Stimulated activated CD4-positive, alpha-beta T cell treated with anti-CD3 and anti-CD28 coated beads, Interleukin-2, amount 100 ng/mL, for 48 hours (primary cell): ENCODE data around the gene ADGRG1.
A peak's percentile ranks its signal among the peaks of the same experiment; 100 is the strongest.
"Not testable (repeated sequence)": the region's sequence is repeated elsewhere in the genome, so short reads cannot be mapped to it uniquely, and the experiment has no call there.

ENCODE experiments used
- DNase-seq, 2 donors: peaks; one replicate each; pipeline ENCODE4 v3.0.0-alpha.2; 2020

Gene ADGRG1

DNA sequence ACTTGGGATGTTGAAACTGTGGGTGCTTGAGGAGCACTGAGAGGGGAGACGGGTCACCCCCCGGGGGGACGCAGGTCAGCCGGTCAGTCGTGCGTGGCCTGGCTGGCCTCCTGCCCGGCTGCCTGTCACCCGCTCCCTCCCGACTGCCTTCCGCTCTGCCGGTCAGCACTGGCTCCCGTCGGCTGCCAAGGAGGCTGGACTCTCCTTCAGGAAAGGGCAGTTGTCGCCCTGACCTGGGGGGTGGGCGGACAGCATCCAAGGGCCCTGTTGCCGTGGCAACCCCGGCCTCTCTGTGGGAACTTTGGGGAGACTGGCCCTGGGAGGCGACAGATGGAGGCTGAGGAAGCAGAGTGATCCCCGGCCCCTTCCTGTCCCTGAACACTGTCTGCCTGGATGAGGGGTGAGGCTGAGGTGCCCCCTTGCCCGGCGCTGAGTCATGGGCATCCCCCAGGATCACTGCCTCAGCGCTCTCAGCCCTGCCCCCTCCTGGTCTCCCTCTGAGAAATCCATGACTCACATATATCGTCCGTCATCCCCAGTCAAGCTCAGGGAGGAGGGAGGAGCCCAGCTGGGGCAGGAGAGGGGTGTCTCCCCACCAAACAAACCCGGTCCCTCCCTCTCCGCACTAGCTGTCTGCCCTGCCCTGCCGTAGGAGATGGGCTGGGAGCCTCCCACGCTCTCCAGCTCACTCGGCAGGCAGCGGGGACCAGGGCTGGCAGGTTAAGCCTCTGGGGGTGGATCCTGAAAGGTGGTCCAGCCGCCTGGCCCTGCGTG, at the start of gene ADGRG1:
Gene ADGRG1 (plus strand): TSS at position 623 of the 774 bp plus-strand sequence. CDS start 21,658 bp downstream, outside the sequence.
- DNase-seq, result peak; percentile 32 to 43

DNA sequence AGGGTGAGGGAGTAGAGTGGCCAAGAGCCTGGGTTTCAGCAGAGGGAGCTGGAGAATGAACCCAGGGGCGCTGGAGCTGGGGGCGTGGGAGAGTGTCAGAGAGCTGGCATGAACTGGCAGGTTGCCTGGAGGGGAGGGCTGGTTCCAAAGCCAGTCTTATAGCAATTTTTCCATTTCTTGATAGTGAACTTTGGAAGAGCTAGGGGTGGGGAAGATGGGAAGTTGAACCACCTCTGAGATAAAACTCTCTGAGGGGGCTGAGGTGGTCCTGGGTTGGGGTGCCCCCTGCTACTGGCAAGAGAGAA, 49.1 kb upstream of the ADGRG1 start:
- no peak for DNase-seq

DNA sequence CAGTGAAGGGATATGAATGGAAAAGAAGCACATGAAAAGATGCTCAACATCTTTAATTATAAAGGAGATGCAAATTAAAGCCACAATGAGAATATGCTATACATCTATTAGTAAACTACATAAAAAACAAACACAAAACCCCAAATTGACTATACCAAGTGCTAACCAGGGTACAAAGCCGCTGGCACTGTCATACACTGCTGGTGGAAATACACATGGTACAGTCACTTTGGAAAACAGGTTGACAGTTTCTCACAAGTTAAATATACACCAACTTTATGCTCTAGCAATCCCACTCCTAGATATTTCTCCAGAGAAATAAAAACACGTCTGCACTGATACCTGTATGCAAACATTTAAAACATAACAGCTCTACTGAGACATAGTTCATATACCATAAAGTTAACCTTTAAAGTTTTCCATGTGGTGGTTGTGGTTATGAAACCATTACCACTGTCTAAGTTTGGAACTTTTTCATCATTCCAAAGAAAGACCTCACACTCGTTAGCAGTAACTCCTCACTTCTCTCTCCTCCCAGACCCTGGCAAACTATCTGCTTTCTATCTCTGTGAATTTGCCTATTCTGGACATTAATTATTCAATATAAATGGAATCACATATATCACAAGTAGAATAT, 43.3 kb upstream of the ADGRG1 start:
- DNase-seq, result no peak

DNA sequence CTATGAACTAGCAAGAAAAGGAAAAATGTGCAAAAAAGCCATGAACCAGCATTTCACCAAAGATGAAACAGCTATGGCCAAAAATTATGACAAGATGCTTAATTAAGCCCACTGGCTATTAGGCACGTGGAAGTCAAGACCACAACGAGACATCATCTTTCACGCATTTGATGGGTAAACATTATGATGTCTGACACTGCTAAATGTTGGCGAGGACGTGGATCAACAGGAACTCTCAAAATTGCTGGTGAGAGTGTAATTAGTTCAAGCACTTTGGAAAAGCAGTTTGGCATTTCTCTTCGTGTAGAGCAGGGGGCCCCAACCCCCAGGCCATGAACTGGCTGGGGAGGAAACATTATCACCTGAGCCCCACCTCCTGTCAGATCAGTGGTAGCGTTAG, 39.6 kb upstream of the ADGRG1 start:
- no peak for DNase-seq

DNA sequence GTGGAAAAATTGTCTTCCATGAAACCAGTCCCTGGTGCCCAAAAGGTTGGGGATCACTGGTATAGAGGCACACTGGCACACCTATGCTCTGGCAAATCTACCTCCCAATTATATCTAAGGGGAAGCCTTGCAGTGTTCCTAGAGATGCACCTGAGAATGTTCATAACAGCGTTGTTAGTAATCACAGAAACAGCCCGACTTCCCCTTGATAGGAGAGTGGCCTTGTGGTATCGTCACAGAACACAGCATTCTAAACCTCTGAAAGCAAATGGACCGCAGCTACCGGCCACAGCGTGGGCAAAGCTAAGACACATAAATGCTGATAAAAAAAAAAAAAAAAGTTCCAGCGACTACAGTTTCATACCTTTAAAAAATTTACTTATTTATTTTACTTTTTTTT, 39.1 kb upstream of the ADGRG1 start:
- DNase-seq, result no peak

DNA sequence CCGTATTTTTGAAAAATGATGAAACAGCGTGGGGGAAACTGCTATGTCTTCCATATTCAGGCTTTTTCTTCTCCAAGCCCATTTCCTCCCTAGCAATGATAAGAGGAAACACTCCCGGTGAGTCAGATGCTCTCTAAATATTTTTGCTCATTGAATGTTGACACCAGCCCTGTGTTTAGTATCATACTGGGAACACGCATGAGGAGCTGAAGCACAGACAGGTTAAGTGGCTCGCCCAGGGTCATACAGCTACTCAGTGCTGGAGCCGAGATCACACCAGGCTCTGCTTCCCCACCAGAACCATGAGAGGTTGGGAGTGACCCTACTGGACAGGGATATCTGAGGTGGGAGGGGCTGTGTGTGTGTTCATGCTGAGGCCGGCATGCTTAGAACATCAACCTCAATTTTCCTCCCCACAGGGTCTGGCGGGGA, 37.8 kb upstream of the ADGRG1 start:
- no peak for DNase-seq

DNA sequence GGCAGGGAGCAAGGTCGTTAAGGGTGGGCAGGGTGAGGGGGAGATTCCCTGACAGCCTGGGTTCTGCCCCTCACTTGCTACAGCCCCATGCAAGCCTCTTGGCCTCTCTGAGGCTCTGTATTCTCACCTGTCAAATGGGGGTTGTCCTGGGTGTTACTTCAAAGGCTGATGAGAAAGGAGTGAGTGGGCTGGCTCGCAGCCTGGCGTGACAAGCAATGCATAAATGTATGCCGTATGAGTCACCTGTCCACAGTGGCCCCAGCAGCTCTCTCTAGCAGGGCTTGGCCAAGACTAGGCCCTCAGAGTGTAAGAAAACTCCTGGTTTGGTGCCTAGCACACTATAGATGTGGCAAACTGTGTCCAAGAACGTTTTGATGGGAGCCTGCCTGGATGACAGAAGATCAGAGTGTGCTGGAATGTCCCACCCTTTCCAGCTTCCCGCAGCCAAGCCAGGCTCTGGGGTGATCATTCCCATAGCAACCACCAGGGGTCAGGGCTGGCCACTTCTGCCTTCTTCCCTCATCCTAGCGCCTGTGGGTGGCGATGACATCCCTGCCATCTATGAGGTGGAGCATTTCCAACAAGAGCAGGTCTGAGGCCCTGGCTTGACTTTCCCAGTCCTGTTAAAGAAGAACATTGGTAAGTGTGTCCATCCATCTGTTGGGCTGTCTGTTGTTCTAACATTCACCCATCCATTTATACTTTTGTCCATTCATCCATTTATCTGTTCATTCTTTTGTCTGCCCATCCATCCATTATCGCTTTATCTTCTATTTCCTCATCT, 37.2 kb upstream of the ADGRG1 start:
- DNase-seq, result peak; percentile 70 to 73

DNA sequence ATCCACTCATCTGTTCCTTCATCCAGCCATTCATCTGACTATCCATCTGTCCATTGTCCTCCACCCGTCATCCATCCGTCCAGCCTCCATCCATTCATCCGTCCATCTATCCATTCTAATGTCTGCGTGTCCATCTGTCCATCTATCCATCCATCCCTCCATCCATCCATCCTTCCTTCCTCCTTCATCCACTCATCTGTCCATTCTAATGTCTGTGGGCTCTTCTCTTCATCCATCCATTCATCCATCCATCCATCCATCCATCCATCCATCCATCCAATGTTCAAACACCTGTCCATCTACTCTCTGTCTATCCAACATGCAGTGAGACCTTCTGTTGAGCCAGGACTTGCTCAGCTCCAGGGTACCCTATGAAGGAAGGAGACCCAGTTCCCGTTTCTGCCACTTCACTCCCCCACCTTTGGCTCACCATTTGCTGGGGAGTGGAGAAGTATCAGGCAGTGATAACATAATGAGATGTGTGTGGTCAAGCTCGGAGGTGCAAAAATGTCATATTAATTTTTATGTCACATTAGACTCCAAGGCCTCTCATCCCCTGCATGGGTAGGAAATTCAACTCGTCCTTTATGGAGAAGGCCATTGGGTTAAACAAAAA, 36.5 kb upstream of the ADGRG1 start:
- DNase-seq, result no peak

DNA sequence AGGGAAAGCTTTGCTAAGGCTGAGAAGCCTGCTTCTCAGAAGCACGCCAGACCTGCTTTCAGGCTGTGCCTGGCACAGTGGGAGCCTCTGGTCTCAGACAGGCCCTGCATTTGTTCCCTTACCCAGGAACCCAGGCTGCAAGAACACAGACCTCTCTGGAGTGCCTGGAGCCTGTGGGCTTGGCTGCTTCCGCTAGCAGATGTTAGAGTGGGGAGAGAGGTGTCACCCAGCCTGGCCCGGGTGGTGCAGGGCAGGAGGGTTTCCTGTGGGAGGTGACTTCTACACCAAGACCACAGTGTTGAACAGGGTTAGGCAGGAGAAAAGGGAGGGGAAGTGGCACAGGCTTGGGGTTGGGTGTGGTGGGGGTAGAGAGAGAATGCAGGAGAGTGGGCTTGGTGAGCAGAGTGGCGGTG, 35.8 kb upstream of the ADGRG1 start:
- DNase-seq, result no peak

DNA sequence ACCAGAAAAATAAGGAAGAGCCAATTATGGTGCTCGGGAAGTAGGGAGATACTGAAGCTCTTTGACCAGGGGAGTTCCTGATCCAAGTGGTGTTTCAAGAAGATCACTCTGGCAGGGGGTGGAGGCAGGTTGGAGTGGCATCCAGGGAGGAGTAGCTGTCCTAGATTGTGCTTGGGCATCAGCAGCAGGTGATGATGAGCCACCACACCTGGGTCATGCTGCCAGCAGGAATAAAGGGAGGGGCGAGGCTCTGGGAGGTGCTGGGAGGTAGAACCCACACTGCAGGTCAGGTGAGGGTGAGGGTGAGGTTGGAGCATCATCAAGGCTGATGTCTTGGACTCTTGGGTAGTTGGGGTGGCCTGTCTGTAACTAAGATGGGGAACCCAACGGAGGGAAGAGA, 35.4 kb upstream of the ADGRG1 start:
- no peak for DNase-seq

DNA sequence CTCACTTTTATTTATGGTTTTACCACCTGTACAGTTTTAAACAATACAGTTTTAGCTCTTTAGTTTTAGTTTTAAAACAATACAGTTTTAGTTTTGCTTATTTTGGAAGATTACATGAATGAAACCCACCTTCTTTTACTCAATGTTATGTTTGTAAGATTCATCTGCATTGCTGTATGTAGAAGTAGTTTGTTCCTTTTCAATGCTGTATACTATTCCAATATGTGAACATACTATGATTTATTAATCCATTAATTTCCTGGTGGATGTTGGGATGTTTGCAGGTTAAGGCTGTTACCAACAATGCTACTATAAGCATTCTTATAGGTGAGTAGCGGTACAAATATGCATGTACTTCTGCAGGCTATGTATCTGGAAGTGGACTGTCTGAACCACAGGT, 34.4 kb upstream of the ADGRG1 start:
- no peak for DNase-seq

DNA sequence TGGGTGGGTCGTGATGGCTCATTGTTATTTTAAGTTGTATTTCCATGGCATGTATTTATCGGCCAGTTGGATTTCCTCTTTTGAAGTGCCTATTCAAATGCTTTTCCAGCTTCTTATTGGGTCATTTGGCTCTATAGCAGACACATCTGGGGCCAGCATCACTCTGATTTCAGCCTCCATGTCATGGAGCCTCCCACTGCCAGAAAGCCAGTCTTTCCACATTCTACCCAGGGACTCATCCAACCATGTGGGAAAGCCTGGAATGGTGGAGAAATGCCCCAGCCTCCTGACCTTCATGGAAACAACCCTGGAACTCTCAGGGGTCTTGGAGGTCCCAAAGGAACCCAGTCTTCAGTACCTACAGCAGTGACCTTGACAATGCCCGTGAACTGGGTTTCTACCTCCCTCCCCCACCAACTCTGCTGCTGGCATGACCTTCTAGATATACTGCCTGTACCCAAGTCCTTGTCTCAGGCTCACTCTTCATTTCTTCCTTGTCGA, 33.8 kb upstream of the ADGRG1 start:
- no peak for DNase-seq

DNA sequence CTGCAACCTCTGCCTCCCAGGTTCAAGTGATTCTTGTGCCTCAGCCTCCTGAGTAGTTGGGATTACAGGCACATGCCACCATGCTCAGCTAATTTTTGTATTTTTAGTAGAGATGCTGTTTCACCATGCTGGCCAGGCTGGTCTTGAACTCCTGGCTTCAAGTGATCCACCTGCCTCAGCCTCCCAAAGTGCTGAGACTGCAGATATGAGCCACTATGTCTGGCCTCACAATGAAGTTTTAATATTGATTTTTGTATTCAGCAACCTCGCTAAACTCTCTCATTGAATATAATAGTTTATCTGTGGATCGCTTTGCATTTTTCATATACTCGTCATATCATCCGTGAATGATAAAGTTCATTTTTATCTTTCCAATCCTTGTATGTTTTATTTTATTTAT, 32.2 kb upstream of the ADGRG1 start:
- DNase-seq, result not testable (repeated sequence)

DNA sequence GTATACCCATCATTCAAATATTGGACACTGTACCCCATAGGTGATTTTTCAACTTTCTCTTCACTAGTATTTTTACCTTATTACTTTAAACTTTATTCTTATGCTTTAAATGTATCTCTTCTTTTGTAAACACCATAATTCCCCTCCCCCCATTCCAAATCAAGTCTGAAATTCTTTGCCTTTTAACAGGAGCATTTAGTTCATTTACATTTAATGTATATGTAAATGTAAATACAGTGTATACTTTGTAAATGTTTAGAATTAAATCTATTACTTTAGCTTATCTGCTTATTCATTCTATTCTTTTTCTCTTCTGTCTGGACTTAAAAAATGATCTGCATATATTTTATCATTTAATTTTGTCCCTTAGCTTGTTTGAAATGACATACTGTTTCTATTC, 30.0 kb upstream of the ADGRG1 start:
- DNase-seq, result no peak

DNA sequence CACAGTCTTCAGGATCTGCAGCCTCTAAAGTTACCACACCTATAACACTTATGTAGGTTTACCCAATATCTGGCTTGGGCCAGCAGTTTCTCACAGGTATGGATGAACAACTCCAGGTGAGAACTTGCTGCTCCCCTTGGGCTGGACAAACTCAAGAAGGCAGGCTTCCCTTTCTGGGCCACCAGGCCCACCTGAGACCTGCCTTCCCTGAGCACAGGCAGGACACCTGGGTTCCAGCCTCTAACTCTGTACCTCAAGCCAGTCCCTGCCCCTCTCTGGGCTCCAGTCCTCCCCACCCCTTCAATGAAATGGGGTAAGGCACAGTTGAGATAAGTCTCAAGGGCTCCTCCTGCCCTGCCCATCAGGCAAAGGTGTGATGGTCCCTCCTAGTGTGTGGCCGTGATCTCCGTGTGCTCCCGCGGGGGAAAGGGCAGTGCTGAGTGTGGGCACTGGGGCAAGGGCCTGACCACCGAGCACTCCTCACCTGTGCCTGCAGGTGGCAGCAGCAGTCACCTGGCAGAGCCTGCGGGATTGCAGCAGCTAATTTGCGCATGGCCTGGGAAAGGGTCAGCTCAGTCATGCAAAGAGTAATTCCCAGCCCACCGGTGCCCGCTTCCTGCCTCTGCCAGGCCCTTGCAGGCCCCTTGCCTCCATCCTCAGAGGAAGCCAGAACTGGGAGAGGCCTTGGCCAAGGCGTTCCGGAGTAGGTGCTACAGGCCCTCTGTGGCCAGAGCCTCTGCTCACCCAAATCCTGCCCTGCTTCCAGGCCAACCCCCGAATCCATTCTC, 28.2 kb upstream of the ADGRG1 start:
- DNase-seq, result peak in 1 of 2 donors; percentile 47

DNA sequence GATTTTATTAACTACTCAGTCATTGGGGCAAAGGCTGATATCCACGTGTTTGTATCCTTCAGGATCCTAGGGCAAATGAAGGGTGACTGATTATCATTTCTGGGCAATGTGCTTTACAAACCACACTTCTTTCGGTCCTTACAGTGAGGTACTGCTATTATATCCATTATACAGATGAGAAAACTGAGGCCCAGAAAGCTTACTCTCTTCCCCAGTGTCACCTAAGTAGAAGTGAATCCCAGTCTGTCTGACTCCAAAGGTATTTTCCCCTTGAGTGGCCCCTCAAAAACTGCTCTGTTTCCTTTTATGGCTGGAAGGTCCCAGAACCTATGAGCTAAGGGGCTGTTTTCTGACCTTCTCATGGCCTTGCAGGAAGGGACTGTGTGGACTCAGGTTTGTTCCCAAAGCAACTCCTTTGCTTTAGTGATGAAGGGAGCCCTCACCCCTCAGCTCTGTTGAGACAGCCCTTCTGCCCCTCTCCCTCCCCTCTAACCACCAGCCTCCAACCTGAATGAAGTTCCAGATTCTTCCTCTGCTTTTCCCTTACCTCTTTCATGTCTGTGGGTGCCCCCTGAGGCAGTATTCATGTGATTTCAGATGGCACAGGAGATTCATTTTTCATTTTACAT, 27.4 kb upstream of the ADGRG1 start:
- DNase-seq, result no peak

DNA sequence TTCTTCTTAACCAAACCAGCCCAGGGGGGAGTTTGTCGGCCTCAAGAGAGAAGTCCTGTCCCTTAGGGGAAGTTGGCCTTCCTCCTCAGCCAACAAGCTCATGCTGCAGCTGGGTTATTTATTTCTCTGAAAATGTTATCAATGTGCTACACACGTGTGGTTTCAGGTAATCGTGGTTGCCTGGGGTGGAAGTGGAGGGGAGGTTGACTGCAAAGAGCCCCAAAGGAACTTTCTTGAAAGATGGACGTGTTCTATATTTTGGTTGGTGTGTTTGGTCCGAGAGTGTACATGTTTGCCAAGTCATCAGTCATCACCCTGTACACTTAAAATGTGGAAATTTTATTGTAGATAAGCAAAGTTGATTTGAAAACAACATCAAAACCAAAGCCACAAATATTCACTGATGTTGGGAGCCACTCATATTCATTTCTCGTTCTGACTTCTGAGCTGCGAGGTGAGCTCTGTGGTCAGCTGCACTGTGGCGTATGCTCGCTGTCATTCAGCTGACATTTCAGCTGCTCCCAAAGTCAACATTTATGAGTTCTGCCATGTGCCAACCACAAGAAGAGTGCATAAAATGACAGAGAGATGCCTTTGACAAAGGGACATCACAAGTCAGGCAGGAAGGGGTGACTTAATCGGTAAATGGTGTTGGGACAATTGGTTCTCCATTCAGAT, 26.5 kb upstream of the ADGRG1 start:
- no peak for DNase-seq

DNA sequence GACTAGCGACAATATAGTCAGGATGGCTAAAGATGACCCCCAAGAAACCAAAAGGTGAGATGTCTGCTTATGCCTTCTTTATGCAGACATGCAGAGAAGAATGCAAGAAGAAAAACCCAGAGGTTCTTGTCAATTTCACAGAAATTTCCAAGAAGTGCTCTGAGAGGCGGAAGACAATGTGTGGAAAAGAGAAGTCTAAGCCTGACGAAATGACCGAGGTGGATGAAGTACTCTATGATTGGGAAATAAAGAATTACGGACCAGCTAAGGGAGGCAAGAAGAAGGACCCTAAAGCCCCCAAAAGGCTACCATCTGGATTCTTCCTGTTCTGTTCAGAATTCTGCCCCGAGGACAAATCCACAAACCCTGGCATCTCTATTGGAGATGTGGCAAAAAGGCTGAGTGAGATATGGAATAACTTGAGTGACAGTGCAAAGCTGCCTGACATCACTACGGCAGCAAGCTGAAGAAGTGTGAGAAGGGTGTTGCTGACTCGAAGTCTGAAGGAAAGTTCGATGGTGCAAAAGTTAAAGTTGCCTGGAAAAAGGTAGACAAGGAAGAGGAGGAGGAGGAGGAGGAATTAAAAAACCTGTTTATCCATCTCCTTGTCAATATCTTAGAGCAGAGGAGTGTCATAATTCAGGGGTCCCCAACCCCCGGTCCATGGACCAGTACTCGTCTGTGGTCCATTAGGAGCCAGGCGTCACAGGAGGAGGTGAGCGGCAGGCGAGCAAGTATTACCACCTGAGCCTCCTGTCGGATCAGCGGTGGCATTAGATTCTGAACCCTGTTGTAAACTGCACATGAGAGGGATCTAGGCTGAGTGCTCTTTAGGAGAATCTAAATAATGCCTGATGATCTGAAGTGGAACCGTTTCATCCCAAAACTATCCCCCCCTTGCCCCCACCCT, 25.1 kb upstream of the ADGRG1 start:
- DNase-seq, result no peak

DNA sequence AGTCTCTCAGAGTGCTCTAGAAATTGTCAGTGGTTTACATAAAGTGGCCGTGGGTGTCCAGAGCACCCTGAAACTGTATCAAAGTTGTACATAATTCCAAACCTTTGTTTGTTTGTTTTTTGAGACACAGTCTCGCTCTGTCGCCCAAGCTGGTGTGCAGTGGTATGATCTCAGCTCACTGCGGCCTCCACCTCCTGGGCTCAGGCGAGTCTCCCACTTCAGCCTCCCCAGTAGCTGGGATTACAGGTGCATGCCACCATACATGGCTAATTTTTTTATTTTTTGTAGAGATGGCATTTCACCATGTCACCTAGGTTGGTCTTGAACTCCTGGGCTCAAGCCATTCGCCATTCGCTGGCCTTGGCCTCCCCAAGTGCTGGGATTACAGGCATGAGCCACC, 24.3 kb upstream of the ADGRG1 start:
- DNase-seq, result no peak

DNA sequence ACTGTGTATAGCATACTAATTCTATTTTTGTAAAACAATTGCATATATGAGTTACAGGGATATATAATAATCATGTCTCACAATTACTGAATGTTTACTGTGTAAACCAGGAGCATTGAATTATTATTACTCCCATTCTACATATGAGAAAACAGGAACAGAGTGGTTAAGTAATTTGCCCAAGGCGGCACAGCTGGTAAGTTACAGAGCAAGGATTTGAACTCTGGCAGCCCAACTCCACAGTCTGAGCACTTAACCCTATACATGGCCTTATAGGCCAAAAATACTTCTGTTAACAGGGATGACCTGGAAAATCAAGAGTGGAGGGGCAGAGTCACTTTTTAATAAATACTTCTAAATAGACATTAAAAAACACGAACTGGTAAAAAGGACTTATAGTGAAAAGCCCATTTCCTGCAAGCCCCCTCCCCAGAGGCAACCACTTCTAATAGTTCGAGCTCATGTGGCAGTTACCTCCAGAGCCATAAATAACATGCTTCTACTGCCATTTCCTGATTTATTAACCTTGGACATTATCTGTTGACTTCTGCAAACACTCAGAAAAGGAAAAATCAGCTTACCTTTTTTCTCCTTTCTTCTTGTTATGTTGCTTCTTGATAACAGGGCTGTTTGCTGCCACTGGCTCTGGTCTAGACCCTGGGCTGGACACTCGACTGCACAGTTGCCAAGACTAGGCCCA, 22.1 kb upstream of the ADGRG1 start:
- DNase-seq, result no peak
